B cell (primary cell): ENCODE results near the gene NME2.

Source experiments
- EZH2 ChIP-seq: IDR thresholded peaks from 2 replicates; pipeline ENCODE4 v1.6.1; 2012; ENCODE audit warnings: borderline replicate concordance, low read depth, mild to moderate bottlenecking, moderate library complexity, low read length; ENCODE audit not compliant: insufficient read depth, poor library complexity, severe bottlenecking
- TF ChIP-seq, protein P1 (sequence below): fragments of 200-600 bp; IDR thresholded peaks from one replicate; pipeline ENCODE4 v1.8.0; 2022; ENCODE audit warnings: antibody characterized with exemption, mild to moderate bottlenecking

DNA sequence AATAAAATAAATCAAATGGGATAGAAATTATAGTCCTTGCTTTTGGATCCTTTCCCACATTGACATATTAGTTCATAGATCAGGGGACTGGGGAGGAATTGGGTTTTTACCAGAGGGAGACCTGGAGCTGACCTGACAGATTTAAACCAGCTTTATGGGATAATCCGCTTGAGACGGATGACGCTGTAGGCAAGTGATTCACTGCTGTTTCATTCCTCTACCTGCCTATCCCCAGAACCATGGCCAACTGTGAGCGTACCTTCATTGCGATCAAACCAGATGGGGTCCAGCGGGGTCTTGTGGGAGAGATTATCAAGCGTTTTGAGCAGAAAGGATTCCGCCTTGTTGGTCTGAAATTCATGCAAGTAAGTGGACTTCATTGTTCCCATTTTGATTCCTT is 10.8 kb upstream of the NME2 start:
- TF ChIP-seq, protein P1, sequence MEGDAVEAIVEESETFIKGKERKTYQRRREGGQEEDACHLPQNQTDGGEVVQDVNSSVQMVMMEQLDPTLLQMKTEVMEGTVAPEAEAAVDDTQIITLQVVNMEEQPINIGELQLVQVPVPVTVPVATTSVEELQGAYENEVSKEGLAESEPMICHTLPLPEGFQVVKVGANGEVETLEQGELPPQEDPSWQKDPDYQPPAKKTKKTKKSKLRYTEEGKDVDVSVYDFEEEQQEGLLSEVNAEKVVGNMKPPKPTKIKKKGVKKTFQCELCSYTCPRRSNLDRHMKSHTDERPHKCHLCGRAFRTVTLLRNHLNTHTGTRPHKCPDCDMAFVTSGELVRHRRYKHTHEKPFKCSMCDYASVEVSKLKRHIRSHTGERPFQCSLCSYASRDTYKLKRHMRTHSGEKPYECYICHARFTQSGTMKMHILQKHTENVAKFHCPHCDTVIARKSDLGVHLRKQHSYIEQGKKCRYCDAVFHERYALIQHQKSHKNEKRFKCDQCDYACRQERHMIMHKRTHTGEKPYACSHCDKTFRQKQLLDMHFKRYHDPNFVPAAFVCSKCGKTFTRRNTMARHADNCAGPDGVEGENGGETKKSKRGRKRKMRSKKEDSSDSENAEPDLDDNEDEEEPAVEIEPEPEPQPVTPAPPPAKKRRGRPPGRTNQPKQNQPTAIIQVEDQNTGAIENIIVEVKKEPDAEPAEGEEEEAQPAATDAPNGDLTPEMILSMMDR: no peak
- no peak for TF ChIP-seq EZH2
